Motor neuron (in vitro differentiated cells): ENCODE data around the gene TRAPPC14. TPM values are rescaled to one million over a fixed set of nuclear protein-coding genes. Genes with fewer than 3 reads are reported as not detected.

Experiments
- ATAC-seq, 8 experiments: fragments of 200-7000 bp; cut with Tn5 transposase; replicated peaks in 6 of 8; 2 replicates each; pipeline ENCODE4 v1.8.0; 2021; ENCODE audit warnings: mild to moderate bottlenecking in 8 of 8, moderate library complexity in 8 of 8
- H3K27ac ChIP-seq, 2 donors: fragments of 250-450 bp; sonication (Bioruptor Pico); 2 replicates each; pipeline ENCODE4 v1.9.0; 2021; ENCODE audit warnings: antibody characterized with exemption in 2 of 2, mild to moderate bottlenecking in 2 of 2, moderate library complexity in 1 of 2
- H3K4me1 ChIP-seq, 2 donors: fragments of 250-450 bp; sonication (Bioruptor Pico); replicated peaks in 1 of 2; 2 replicates each; pipeline ENCODE4 v1.6.1; 2021; ENCODE audit warnings: antibody characterized with exemption in 2 of 2, mild to moderate bottlenecking in 2 of 2, moderate library complexity in 1 of 2
- H3K4me3 ChIP-seq, 5 donors: fragments of 250-450 bp; sonication (Bioruptor Pico); 2 replicates each; pipeline ENCODE4 v1.9.0; 2021; ENCODE audit warnings: antibody characterized with exemption in 5 of 5, mild to moderate bottlenecking in 5 of 5, moderate library complexity in 4 of 5
- WGBS, 10 experiments: fragments of 450-650 bp; shearing (Covaris generic); methylation state at CpG; one replicate each; pipeline ENCODE4 v1.0.0; 2022; 5-methylcytosine and 5-hydroxymethylcytosine counted together
- in situ Hi-C, 9 experiments: fragments of 400-800 bp; cut with MboI; loops; one replicate each; pipeline ENCODE4 v1.15.0; 2021; ENCODE audit warnings: low sequenced_read_pairs in 9 of 9, low pct_unique_long_range_greater_than_20kb in 2 of 9; ENCODE audit not compliant: unreplicated experiment in 9 of 9
- total RNA-seq, 8 experiments: library from RNA; unstranded; fragments of 300-600 nt; gene quantifications; 2 replicates each; pipeline versions ENCODE4 v1.2.3 to v1.2.4, GENCODE V29; 2022

TRAPPC14 gene
- total RNA-seq, 8 experiments from 2014 or later = 9.5 to 24.7 (median 17.9) TPM

DNA sequence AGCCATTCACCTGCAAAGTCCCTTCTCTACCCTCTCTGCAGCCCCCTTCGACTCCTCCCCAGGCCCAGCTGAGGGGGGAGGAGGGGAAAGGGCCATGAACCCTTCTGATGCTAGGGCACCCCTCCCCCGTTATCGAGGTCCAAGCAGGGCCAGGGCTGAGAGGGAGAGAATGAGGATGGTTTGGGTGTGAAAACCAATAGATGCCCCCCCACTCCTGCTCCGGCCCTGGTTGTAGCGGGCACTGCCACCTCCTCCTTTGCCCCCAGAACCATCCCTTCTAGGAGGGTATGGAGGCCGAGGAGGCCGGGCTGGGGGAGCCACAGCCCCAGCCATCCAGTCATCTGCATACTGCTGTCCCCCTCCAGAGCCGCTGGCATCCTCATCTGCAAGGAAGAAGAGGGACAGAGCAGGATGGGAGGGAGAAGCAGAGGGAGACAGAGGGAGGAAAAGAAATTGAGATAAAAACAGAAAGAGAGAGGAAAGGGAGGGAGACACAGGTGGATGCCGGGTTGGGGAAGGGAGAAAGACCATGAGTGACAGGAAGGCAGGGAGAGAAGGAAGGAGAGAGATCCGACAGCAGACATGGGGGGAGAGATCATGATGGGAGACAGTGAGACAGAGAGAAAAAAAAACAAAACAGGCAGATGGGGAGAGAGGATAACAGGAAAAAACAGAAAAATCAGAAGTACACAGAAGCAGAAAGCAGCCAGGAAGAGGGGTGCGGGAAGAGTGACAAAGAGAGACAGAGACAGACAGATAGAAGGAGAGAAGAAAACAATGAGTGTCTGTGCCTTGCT lies 11.8 kb upstream of the TRAPPC14 start:
- in situ Hi-C loops = no loop called here
- no peak for ATAC-seq
- H3K4me1 ChIP-seq = peaks cover 18 to 32% of the 10 kb centered on the region in 2 donors
- H3K4me3 ChIP-seq = no peak overlapping the region
- H3K27ac ChIP-seq = no peak overlapping the region
- 40 to 97% (median 73%) methylated on average over 1 to 8 of the region's 11 CpGs; no CpG with 5 or more reads in 2 of the 10 experiments for WGBS, 10 experiments

- WGBS, 10 experiments = 63 to 100% (median 90%) methylated on average over 1 to 8 of the region's 11 CpGs; no CpG with 5 or more reads in 2 of the 10 experiments
- peaks cover 18 to 32% of the 10 kb centered on the region in 2 donors for H3K4me1 ChIP-seq
Observed at GRCh38 chr7:100169147-100169850, 10.8 kb upstream of the TRAPPC14 start.

DNA sequence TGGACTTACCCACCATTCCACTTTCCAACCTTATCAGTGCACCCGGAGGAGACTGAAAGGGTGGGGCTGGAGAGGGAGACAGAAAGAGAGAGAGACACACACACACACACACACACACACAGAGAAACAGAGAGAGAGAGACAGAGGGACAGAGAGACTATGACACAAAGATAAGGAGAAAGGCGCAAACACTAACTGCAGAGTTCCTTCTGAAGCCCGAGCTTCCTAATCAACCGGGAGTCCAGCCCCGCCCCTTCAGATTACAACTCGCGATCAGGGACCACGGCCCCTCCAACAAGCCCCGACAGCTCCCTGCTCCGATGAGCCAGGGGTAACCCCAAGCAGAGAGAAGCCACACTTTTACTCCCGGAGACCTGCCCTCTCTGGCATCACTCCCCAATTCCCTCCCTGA lies 9.4 kb upstream of the TRAPPC14 start:
- in situ Hi-C loops = no loop called here

More at GRCh38 chr7:100169147-100169850, 10.8 kb upstream of the TRAPPC14 start:
- no peak overlapping the region for H3K27ac ChIP-seq
- no peak for ATAC-seq
- H3K4me3 ChIP-seq = no peak overlapping the region
- in situ Hi-C loops = no loop called here

DNA sequence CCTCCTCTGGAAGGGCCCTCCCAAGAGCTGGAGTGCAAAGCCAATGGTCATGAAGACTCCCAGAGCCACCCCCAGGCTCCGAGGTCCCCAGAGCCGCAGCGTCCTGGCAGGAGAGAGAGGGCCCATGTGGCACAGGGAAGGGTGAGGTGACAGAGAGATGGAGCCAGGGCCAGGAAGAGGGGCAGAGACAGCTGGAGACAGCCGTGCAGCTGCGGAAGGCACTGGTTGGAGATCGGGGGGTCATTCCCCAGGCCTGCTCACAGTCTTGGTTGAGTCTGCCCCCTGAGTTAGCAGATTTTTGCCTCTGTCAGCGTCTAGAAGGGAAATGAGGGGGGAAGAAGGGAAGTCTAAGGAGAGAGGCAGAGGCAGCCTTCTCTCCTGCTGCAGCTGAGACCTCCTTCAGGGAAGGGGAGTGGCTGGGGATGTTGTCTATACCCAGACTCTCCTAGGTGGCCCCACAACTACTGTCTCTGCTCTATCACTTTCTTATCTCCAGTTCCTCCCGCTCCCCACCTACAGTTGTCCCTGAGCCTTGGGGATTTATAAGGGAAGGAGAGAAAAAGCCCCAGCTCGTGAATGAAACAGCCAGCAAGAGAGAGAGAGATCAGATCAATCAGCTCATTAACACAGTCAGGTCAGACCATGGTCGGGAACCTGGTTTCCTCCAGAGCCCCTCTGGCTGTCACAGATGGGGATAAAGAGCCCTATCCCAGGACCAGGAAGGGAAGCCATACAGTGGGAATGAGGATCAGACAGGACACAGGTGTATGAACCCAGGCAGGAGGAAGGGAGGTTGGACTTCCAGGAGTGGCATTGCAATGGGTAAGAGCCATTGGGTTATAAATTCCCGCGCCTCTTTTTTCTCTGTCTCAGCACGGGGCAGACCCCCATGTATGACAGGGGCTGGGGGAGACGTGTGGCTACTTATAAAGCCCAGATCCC lies 8.7 kb upstream of the TRAPPC14 start:
- no peak overlapping the region for H3K27ac ChIP-seq

More for the DNA sequence above, 9.4 kb upstream of the TRAPPC14 start:
- peak; percentile 3 to 43 (median 29) for ATAC-seq
- no peak overlapping the region for H3K27ac ChIP-seq
- H3K4me1 ChIP-seq = peaks cover 18 to 32% of the 10 kb centered on the region in 2 donors
- WGBS, 10 experiments = 9 to 20% (median 15%) methylated on average over 2 to 4 of the region's 11 CpGs; no CpG with 5 or more reads in 7 of the 10 experiments
- peak overlapping the region in 2 of 5 donors; percentile 15 to 17 for H3K4me3 ChIP-seq

DNA sequence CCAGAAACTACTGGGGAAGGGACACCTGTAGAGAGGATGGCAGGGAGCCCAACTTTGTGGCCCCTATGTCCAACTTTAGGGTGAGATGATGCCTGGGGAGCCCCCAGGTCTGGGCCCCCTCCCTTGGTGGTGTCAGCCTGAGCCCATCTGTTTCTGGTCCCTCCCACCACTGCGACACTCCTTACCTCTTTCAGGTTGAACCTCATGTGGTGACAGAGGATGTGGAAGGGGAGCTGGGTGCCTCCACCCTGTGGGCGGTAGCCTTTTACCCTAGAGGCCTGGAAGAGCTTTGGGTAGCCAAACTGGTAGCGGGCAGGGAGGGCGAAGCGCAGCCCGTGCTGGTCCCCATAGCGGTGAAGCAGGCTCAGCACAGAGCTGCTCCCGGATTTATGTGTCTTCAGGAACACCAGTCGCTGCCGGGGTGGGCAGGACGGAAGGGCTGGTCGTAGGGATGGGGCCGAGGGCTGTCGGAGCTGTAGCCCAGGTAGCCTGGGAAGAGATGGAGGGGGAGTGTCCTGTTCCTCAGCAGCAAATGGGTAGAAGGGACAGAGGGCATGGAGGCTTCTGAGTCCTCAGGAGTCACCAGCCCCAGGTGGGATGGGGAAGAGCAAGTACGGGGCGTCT lies 7.9 kb upstream of the TRAPPC14 start:
- peaks cover 16 to 29% of the 10 kb centered on the region in 2 donors for H3K4me1 ChIP-seq
- in situ Hi-C loops = no loop called here
- no peak overlapping the region for H3K4me3 ChIP-seq
- 40 to 100% (median 81%) methylated on average over 1 to 8 of the region's 16 CpGs; no CpG with 5 or more reads in 7 of the 10 experiments for WGBS, 10 experiments
- ATAC-seq = no peak
- no peak overlapping the region for H3K27ac ChIP-seq

More for the DNA sequence above, 8.7 kb upstream of the TRAPPC14 start:
- in situ Hi-C loops = no loop called here
- Histone ChIP-seq H3K4me1 (peaks cover 18 to 32% of the 10 kb centered on the region in 2 donors), H3K4me3 (peak overlapping the region in 1 of 5 donors; percentile 15)
- WGBS, 10 experiments = 11 to 73% (median 42%) methylated on average over 1 to 4 of the region's 14 CpGs; no CpG with 5 or more reads in 4 of the 10 experiments
- ATAC-seq = peak in 3 of 8 experiments; percentile 8 to 14 (median 9)

- in situ Hi-C loops = no loop called here
- ATAC-seq = no peak
- WGBS, 10 experiments = 79 to 94% (median 92%) methylated on average over 1 to 4 of the region's 5 CpGs; no CpG with 5 or more reads in 5 of the 10 experiments
Observed at GRCh38 chr7:100163871-100164270, 5.3 kb upstream of the TRAPPC14 start.

DNA sequence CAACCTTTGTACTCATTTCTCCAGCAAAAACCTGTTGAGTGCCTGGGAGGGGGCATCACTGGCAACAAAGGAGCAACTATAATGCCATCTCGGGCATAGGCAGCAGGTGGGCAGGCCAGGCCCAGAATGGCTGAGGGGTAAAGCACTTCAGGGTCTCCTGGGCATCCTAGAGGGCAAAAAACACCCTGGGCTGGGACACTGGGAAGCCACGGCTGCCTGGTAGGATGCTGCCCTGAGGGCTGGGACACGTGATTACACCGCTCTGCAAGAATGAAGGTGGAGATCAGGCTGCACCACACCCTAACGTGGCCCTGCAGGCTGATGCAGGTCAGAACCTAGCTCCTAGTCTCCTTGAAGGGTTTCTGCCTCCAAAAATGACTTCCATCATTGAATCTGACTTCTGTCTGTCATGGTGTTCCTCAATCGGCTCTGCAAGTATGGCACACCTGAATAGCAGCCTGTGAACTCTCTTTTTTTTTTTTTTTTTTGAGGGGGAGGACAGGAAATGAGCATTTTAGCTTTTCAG lies 4.5 kb upstream of the TRAPPC14 start:
- WGBS, 10 experiments = 47 to 100% (median 60%) methylated on average over 1 to 6 of the region's 6 CpGs; no CpG with 5 or more reads in 1 of the 10 experiments
- H3K27ac ChIP-seq = no peak overlapping the region
- peak in 2 of 8 experiments; percentile 9 to 36 for ATAC-seq
- H3K4me3 ChIP-seq = no peak overlapping the region
- in situ Hi-C loops = no loop called here
- peaks cover 13% of the 10 kb centered on the region in 2 donors for H3K4me1 ChIP-seq

More at GRCh38 chr7:100163871-100164270, 5.3 kb upstream of the TRAPPC14 start:
- H3K4me3 ChIP-seq = no peak overlapping the region
- peaks cover 16 to 19% of the 10 kb centered on the region in 2 donors for H3K4me1 ChIP-seq
- no peak overlapping the region for H3K27ac ChIP-seq

GRCh38 chr7:100160067-100160466 lies 1.5 kb upstream of the TRAPPC14 start:
- Histone ChIP-seq H3K4me1 (peaks cover 6 to 10% of the 10 kb centered on the region in 2 donors), H3K4me3 (no peak overlapping the region), H3K27ac (no peak overlapping the region)
- no peak for ATAC-seq
- in situ Hi-C loops = no loop called here
- 88 to 100% (median 91%) methylated on average over 3 to 8 of the region's 18 CpGs; no CpG with 5 or more reads in 5 of the 10 experiments for WGBS, 10 experiments

DNA sequence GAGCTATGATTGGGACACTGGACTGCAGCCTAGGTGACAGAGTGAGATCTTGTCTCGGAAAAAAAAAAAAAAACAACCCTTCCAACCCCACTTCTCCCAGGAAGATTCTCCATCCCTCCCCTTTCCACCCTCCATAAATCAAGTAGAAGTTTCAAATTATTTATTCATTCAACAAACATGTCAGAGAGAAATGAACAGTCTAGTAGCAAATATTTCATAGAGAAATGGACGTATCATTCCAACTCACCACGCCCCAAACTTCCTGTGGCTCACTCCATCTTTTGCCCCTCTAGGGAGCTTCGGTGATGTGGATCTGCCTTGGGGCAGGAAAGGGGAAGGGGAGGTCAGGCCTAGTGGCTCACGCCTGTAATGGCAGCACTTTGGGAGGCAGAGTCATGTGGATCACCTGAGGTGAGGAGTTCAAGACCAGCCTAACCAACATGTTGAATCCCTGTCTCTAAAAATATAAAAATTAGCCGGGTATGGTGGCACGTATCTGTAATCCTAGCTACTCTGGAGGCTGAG lies 638 bp upstream of the TRAPPC14 start:
- Histone ChIP-seq H3K4me3 (peak overlapping the region; percentile 69 to 93 (median 83)), H3K4me1 (peaks cover 6 to 10% of the 10 kb centered on the region in 2 donors), H3K27ac (peak overlapping the region; percentile 50 to 54)
- WGBS, 10 experiments = 34 to 96% (median 72%) methylated on average over 2 to 5 of the region's 7 CpGs; no CpG with 5 or more reads in 2 of the 10 experiments
- in situ Hi-C loops = no loop called here
- no peak for ATAC-seq

GRCh38 chr7:100157334-100158228 lies 942 bp downstream of the TRAPPC14 start:
- Histone ChIP-seq H3K27ac (peak overlapping the region; percentile 50 to 54), H3K4me1 (peaks cover 6 to 10% of the 10 kb centered on the region in 2 donors), H3K4me3 (peak overlapping the region; percentile 69 to 93 (median 83))
- ATAC-seq = peak in 6 of 8 experiments; percentile 7 to 28 (median 14)
- WGBS, 10 experiments = 0 to 52% (median 33%) methylated on average over 1 to 9 of the region's 32 CpGs; no CpG with 5 or more reads in 3 of the 10 experiments
- in situ Hi-C loops = no loop called here

DNA sequence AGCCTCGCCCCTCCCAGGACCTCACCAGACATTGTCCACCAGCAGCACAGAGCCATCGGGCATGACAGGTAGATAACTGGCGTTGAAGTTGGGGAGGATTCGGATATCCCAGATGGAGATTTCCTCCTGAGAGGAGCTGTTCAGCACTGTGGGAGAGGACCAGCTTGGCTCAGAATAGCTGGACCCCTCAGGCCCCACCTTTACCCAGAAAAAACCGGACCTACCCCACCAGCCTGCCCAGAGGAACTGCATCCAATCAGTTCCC lies 1.5 kb downstream of the TRAPPC14 start:
- WGBS, 10 experiments = 40 to 100% (median 90%) methylated on average over 1 to 2 of the region's 5 CpGs; no CpG with 5 or more reads in 7 of the 10 experiments
- H3K4me3 ChIP-seq = peak overlapping the region in 2 of 5 donors; percentile 69 to 93
- H3K27ac ChIP-seq = no peak overlapping the region
- H3K4me1 ChIP-seq = peaks cover 6 to 10% of the 10 kb centered on the region in 2 donors
- in situ Hi-C loops = no loop called here
- no peak for ATAC-seq
